Measurements from ENCODE around the gene ZFYVE9.
"Not testable (repeated sequence)": the region's sequence is repeated elsewhere in the genome, so short reads cannot be mapped to it uniquely, and the experiment has no call there.

The ZFYVE9 gene, protein sequence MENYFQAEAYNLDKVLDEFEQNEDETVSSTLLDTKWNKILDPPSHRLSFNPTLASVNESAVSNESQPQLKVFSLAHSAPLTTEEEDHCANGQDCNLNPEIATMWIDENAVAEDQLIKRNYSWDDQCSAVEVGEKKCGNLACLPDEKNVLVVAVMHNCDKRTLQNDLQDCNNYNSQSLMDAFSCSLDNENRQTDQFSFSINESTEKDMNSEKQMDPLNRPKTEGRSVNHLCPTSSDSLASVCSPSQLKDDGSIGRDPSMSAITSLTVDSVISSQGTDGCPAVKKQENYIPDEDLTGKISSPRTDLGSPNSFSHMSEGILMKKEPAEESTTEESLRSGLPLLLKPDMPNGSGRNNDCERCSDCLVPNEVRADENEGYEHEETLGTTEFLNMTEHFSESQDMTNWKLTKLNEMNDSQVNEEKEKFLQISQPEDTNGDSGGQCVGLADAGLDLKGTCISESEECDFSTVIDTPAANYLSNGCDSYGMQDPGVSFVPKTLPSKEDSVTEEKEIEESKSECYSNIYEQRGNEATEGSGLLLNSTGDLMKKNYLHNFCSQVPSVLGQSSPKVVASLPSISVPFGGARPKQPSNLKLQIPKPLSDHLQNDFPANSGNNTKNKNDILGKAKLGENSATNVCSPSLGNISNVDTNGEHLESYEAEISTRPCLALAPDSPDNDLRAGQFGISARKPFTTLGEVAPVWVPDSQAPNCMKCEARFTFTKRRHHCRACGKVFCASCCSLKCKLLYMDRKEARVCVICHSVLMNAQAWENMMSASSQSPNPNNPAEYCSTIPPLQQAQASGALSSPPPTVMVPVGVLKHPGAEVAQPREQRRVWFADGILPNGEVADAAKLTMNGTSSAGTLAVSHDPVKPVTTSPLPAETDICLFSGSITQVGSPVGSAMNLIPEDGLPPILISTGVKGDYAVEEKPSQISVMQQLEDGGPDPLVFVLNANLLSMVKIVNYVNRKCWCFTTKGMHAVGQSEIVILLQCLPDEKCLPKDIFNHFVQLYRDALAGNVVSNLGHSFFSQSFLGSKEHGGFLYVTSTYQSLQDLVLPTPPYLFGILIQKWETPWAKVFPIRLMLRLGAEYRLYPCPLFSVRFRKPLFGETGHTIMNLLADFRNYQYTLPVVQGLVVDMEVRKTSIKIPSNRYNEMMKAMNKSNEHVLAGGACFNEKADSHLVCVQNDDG (N-terminal part only)

GRCh38 chr1:52141513-52142219 is at the start of gene ZFYVE9:
Gene ZFYVE9 (plus strand): TSS chr1:52142089. CDS start chr1:52233207, 91,118 bp downstream.
- peak; percentile 34 for DNase-seq (ENCODE audit: low read depth)

GRCh38 chr1:52094300-52094699 is 47.6 kb upstream of the ZFYVE9 start:
- not testable (repeated sequence) for DNase-seq (ENCODE audit: low read depth)

DNA sequence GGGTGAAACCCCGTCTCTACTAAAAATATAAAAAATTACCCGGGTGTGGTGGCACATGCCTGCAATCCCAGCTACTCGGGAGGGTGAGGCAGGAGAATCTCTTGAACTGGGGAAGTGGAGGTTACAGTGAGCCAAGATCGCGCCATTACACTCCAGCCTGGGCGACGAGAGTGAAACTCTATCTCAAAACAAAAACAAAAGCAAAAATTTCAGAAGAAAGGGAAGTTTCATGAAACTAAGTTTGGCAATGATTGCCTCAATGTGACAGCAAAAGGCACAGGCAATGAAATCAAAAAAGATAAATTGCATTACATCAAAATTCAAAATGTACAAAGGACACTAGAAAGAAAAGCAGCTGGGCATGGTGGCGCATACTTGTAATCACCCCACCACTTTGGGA is 45.7 kb upstream of the ZFYVE9 start:
- DNase-seq (ENCODE audit: low read depth) = no peak

- no peak for DNase-seq (ENCODE audit: low read depth)
These were observed 43.6 kb upstream of the ZFYVE9 start for GRCh38 chr1:52098139-52098871.

- no peak for DNase-seq (ENCODE audit: low read depth)
These were observed 39.4 kb upstream of the ZFYVE9 start for GRCh38 chr1:52102336-52103013.

DNA sequence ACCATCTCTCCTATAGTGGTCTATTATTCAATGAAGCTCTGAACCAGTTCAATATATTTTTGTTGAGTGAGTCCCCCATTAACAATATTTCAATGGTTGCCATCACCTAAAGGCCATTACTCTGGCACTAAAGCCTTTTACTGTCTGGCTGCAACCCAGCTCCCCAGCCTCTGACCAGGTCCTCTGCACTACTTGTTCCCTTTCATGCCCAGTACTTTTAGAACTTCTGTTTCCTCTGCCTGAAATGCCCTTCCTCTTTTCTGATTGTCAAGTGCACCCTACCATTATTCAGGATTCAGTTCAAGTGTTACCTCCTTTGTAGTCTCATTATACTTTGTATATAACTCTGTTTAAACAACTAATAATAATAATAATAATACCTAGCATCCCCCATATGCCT is 30.4 kb upstream of the ZFYVE9 start:
- no peak for DNase-seq (ENCODE audit: low read depth)

GRCh38 chr1:52112489-52112888 is 29.4 kb upstream of the ZFYVE9 start:
- no peak for DNase-seq (ENCODE audit: low read depth)

GRCh38 chr1:52119301-52120079 is 22.4 kb upstream of the ZFYVE9 start:
- DNase-seq (ENCODE audit: low read depth) = no peak

- DNase-seq (ENCODE audit: low read depth) = no peak
These were observed 19.5 kb upstream of the ZFYVE9 start for GRCh38 chr1:52122384-52122783.

- no peak for DNase-seq (ENCODE audit: low read depth)
These were observed 18.3 kb upstream of the ZFYVE9 start for GRCh38 chr1:52123622-52124021.

DNA sequence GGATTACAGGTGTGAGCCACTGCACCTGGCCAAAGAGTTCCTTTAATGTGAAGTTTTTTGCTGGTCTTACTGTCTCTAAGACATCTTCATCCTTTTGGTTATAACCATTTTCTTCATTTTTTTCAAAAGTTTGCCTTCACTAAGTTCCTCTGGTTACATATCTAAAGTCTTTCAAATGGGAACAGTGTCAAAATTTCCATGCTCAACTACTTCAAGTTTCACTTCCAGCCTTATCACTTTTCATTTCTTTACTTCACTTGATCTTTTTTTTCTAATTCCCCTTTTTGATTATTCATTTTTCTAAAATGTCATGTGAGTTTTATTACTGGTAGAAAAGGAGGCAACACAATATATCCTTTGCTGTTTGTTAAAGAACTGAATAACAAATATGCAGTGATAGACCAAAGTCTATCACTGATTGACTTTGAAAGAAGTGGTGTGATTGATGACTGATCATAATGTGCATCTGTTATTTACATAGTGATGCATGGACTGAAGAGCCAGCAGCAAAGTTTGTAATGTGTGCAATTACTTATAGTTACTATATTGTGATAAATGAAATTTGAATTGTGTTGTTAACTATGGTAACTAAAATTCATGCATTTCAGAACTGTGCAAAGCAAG is 16.0 kb upstream of the ZFYVE9 start:
- no peak for DNase-seq (ENCODE audit: low read depth)

DNA sequence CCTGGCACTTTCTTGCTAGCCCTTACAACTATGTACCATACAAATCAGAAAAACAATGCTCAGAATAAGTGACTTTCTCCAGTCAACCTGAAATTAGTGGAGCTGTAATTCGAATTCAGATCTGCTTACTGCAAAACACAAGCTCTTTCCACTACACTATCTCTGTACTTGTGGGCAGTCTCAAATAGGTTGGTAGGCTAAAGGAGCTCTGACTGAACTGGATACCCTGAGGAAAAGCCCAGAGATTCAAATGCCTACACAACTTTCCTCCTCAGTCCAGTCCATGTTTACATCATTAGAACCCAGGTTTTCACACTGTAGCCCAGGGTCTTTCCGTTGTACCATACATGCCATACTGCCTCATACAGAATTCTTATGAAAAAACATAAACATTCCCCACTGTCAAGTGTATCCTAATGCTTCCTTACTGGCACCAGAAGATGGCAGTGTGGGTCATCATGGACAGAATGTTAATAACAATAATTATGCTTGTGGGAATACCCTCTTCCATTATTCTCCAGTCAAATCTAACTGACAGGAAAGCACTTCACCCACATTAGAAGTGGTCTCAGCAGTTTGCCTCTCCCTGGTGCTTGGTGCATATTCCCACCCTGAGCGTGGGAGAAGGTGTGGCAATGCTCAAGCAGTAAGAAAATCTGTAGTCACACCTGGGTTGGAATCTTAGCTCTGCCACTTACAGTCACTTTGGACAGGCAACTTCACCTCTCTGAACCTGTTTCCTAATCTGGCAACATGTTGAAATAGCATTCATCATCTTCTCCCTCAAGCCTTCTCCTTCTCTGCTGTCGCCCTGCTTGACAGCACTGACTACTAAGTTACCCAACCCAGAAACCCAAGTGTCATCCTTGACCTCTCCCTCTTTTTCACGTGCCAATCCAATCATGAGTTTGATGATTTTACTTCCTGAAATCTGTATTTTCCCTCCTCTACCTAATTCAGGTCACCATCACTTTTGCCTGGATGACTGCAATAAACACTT is 14.4 kb upstream of the ZFYVE9 start:
- no peak for DNase-seq (ENCODE audit: low read depth)

DNA sequence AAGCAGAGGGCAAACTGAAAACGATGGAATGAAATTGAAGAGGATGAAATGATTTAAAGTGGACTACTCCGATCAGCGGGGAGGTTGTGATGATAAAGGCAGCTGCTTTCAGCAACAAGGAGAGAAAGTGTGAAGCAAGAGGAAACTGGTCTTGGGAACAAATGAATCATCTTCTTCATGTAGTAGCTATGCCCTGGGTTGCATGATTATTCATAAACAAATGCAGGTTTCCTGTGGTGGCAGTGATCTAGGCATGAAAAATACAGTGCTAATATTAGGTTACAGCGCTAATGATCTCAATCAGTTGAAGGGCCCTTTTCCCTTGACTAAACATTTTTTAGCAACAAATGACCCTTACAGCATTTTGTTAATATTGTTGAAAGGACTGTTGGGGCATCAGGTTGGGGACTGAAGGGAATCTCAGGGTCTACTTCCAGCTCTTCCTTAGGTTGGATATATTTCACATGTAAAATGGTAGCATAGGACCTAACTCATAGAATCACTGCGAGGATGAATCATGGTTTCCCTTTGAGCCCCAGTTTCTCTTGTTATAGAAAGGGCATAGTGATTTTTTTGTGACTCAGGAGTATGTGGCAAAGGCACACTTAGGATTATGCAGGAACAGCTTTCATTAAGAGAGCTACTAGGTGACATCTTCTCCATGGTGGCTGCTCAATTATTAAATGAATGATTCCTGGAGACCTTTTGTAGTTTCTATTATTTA is 1.9 kb upstream of the ZFYVE9 start:
- no peak for DNase-seq (ENCODE audit: low read depth)

DNA sequence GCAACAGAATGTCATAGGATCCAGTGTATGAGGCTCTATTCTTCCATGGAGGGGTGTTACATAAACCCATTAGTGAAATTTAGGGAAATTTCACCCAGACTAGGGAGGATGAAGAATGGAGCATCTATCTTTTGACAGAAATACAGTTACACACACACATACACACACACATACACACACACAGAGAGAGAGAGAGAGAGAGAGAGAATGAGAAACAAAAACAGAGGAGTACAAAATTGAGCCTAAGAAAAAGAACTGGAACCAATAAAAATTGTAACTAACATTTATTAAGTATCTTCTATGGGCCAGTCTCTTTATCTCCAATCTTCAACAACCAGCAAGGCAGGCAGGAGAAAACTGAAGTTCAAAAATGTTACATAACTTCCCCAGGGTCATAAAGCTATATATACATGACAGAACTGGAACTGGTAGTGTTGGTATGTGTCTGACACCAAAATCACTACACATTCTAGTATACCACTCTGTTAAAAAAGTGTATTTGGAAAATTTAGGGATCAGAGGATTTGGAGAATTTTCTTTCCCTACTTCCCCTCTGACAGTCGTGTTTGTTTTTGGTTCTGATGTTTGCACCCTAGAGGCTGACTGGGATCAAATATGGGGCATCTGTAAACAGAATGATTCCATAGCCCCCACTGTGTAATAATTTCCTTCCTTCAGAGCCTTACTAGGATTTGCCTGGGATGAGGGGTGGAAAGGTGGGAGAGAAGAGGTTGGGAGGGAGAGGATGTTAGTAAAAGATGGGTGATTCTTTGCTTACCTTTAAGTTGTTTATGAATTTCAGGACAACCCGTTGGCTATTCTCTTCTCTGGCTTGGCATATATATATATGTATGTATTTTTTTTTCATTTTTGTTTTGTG is 1.0 kb upstream of the ZFYVE9 start:
- DNase-seq (ENCODE audit: low read depth) = no peak

DNA sequence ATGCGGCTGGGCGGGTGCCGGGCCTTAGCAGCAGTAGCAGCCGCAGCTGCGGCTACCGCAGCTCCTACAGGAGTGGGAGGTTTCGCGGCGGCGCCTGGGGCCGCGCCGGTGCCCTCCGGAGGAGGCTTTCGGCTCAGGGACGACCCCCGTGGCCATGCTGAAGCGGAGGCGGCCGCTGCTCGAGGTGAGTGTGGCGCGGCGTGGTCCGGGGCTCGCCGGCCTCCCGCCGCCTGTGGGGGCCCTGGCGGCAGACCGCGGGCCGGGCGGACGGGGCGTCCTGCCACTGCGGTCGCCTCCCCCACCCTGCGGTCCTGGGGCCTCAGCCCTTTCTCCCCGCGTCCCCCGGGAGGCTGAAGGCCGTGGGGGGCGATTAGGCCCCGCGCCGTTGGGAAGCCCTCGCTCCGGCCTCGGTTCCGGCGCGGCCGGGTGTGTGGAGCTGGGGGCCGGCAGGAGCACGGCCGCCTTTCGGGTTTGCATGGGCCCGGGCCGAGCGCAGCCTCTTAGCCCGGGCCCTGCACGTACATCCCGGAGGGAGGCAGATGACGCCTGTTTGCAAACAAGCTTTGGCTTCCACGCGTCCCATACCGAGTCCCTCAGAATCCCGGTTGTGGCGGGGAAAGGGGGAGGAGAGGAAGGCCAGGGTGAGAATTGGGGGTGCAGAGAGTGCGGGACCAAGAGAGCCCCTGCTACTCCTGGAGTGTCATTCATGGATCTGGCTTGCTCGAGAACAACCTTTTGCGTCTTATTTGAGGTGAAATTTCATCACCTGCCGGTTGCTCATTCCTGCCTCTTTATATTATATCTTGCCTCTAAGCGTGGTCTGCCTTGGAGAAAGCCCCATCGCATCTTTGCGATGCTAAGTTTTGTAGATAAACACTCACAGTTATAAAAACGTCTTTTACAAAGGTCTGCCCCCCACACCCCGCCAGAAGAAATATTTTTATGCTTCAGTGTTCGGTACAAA is 613 bp downstream of the ZFYVE9 start:
- no peak for DNase-seq (ENCODE audit: low read depth)

Measured in stimulated activated CD8-positive, alpha-beta memory T cell treated with anti-CD3 and anti-CD28 coated beads, Interleukin-15, amount 100 ng/mL, for 1 hour (primary cell).